Embryonic facial prominence (tissue), 1 donor: ENCODE data around the gene RBMS3.

Experiments used
- DNase-seq: peaks from one replicate; pipeline ENCODE4 v3.0.0-alpha.2; 2016; ENCODE audit errors: extremely low spot score

RBMS3 gene

GRCh38 chr3:29677421-29677820, 396.6 kb downstream of the RBMS3 start:
- no peak for DNase-seq

- no peak for DNase-seq
These were observed 399.1 kb downstream of the RBMS3 start for GRCh38 chr3:29679944-29680343.

GRCh38 chr3:29683018-29683993, 402.4 kb downstream of the RBMS3 start:
- no peak for DNase-seq

GRCh38 chr3:29686889-29687592, 406.2 kb downstream of the RBMS3 start:
- DNase-seq = no peak

- DNase-seq = no peak
These were observed 409.9 kb downstream of the RBMS3 start for GRCh38 chr3:29690686-29691353.

- DNase-seq = no peak
These were observed 413.0 kb downstream of the RBMS3 start for GRCh38 chr3:29693863-29694262.

- no peak for DNase-seq
These were observed 413.5 kb downstream of the RBMS3 start for GRCh38 chr3:29694331-29694730.

GRCh38 chr3:29694783-29695182, 413.9 kb downstream of the RBMS3 start:
- DNase-seq = no peak

GRCh38 chr3:29695201-29695600, 414.3 kb downstream of the RBMS3 start:
- DNase-seq = no peak

- DNase-seq = no peak
These were observed 414.9 kb downstream of the RBMS3 start for GRCh38 chr3:29695643-29696198.

GRCh38 chr3:29696311-29696710, 415.4 kb downstream of the RBMS3 start:
- DNase-seq = no peak

- DNase-seq = no peak
These were observed 417.1 kb downstream of the RBMS3 start for GRCh38 chr3:29697989-29698388.

GRCh38 chr3:29700256-29700655, 419.4 kb downstream of the RBMS3 start:
- no peak for DNase-seq

GRCh38 chr3:29701326-29701983, 420.6 kb downstream of the RBMS3 start:
- DNase-seq = no peak

- no peak for DNase-seq
These were observed 425.3 kb downstream of the RBMS3 start for GRCh38 chr3:29705906-29706844.

- DNase-seq = no peak
These were observed 428.0 kb downstream of the RBMS3 start for GRCh38 chr3:29708884-29709283.

GRCh38 chr3:29711255-29711771, 430.4 kb downstream of the RBMS3 start:
- no peak for DNase-seq

GRCh38 chr3:29716213-29716612, 435.3 kb downstream of the RBMS3 start:
- no peak for DNase-seq

GRCh38 chr3:29718661-29719065, 437.8 kb downstream of the RBMS3 start:
- DNase-seq = no peak

- no peak for DNase-seq
These were observed 439.8 kb downstream of the RBMS3 start for GRCh38 chr3:29720665-29721064.
